GM23248 (cell line): ENCODE results near the gene CAPNS2.

Source experiments
- EZH2 ChIP-seq: fragments of 200-600 bp; sonication (generic); IDR thresholded peaks from 2 replicates; pipeline ENCODE4 v1.6.1; 2018; ENCODE audit warnings: antibody characterized with exemption, mild to moderate bottlenecking; ENCODE audit not compliant: insufficient read depth, poor library complexity, severe bottlenecking
- EZH2phosphoT487 ChIP-seq: fragments of 200-600 bp; sonication (generic); IDR thresholded peaks from 2 replicates; pipeline ENCODE4 v1.6.1; 2018; ENCODE audit warnings: antibody characterized with exemption, moderate library complexity, mild to moderate bottlenecking, low read depth; ENCODE audit not compliant: insufficient read depth

- no peak for TF ChIP-seq EZH2
- TF ChIP-seq EZH2phosphoT487: no peak
Measured at GRCh38 chr16:55539488-55539887, 27.0 kb upstream of the CAPNS2 start.
